NT2/D1 (cell line): ENCODE results near the gene CDC25C.
A peak's percentile ranks its signal among the peaks of the same experiment; 100 is the strongest.

ENCODE experiments used
- DNase-seq: peaks from one replicate; pipeline ENCODE4 v3.0.0-alpha.2; 2011; ENCODE audit warnings: low read depth, low spot score
- H3K27me3 ChIP-seq: 2 replicates; pipeline ENCODE4 v1.6.0; 2011; ENCODE audit warnings: mild to moderate bottlenecking; ENCODE audit not compliant: insufficient read length, insufficient read depth
- H3K36me3 ChIP-seq: 2 replicates; pipeline ENCODE4 v1.6.1; 2011; ENCODE audit warnings: mild to moderate bottlenecking, low read length, mixed read lengths; ENCODE audit not compliant: insufficient read depth, insufficient read length
- H3K4me1 ChIP-seq: 2 replicates; pipeline ENCODE4 v1.5.1; 2011; ENCODE audit not compliant: insufficient read depth, insufficient read length
- H3K4me3 ChIP-seq: 2 replicates; pipeline ENCODE4 v1.5.1; 2011; ENCODE audit warnings: low read depth; ENCODE audit not compliant: insufficient read length
- H3K9ac ChIP-seq: 2 replicates; pipeline ENCODE4 v1.6.0; 2011; ENCODE audit warnings: low read depth; ENCODE audit not compliant: insufficient read length
- H3K9me3 ChIP-seq: 2 replicates; pipeline ENCODE4 v1.5.1; 2011; ENCODE audit warnings: mild to moderate bottlenecking, low read length; ENCODE audit not compliant: insufficient read depth
- SUZ12 ChIP-seq: IDR thresholded peaks from 2 replicates; pipeline ENCODE4 v1.6.1; 2011; ENCODE audit not compliant: insufficient read length, insufficient read depth; ENCODE audit errors: extremely low read depth
- YY1 ChIP-seq: IDR thresholded peaks from 2 replicates; pipeline ENCODE4 v1.6.1; 2011; ENCODE audit not compliant: insufficient read length, insufficient read depth
- ZNF274 ChIP-seq: IDR thresholded peaks from 2 replicates; pipeline ENCODE4 v1.6.1; 2011; ENCODE audit warnings: mild to moderate bottlenecking, low read depth, low read length

CDC25C gene

DNA sequence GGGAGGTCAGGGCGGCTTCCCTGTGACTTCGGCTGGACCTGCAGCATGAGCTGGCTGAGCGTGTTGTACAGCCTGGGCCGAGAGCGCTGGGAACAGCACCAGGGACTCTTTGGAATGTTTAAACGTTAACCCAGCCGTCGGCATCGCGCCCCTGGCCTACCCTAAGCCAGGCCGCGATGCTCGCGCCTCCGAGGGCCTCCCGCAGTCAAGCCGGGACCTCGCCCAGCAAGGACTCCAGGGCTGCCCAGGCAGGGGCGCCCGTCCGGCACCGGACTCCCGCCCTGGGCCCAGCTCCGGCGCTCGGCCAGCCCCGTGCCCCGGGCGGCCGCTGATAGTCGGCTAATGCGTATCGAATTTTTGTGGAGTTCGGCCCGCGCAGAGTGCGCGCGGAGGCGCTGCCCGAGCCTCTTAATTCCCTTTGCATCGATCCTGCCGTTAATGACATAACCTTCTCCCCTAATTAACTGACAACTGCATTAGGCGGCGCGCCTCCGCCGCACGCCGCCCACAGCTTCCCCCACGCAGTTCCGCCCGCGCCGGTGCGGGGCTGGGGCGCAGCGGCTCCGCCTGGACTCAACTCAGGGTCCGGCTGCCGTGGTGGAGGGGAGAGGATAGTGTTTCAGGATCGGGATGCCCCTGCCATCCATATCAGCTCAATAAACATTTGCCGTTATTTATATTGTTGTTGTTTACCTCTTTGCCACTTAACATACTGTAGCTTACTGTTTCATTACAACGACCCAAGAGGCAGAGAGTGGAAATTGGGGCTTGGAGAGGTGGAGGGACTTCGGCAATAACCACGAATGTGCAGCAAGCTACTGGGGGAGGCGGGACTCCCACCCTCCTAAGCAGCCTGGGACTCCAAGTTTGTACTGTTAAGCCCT, 89.7 kb downstream of the CDC25C start:
- no peak for DNase-seq
- peaks cover 37% of the 10 kb centered on the region for H3K27me3 ChIP-seq

DNA sequence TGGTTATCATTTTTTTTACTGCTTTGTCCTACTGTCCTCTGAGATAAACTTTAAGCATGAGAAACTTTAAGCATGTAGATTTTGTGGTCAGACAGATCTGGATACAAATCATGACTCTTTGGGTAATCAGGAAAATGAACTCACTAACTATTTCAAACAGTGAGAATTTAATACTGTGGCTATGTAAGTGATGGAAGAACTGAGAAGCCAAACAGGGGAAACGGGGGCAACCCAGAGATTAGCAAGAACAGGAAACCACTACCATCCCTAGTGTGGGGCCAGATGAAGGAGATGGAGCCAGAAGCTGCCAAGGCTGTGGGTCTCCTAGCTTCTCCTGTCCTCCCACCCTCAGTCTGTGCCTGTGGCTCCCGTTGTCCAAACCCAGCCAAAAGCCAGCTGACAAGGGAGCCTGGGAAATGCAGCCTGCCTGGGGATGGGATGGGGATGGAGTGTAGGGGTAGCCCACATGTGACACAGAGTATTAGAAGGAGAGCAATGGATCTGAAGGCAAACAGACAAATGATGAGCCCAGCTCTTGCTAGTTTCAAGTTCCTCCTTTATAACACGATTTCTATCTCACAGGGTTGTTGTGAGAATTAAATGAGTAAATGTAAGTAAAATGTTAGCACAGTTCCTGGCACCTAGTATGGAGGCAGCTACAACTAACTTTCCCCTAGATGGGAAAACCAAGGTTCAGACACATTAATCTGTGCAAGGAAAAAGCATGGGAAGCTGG, 90.8 kb downstream of the CDC25C start:
- H3K4me3 ChIP-seq, result no peak overlapping the region
- no peak for TF ChIP-seq YY1
- no peak for TF ChIP-seq SUZ12
- no peak for TF ChIP-seq ZNF274
- peaks cover 37% of the 10 kb centered on the region for H3K27me3 ChIP-seq
- peaks cover 11% of the 10 kb centered on the region for H3K4me1 ChIP-seq
- DNase-seq, result no peak
- H3K36me3 ChIP-seq, result no peaks in the 10 kb centered on the region
- no peak overlapping the region for H3K9ac ChIP-seq
- no peaks in the 10 kb centered on the region for H3K9me3 ChIP-seq

More for the DNA sequence above, 89.7 kb downstream of the CDC25C start:
- peaks cover 11% of the 10 kb centered on the region for H3K4me1 ChIP-seq
- no peaks in the 10 kb centered on the region for H3K9me3 ChIP-seq
- peak overlapping the region; percentile 74 for H3K9ac ChIP-seq
- no peak for TF ChIP-seq SUZ12
- TF ChIP-seq ZNF274, result no peak
- TF ChIP-seq YY1, result no peak
- no peaks in the 10 kb centered on the region for H3K36me3 ChIP-seq
- H3K4me3 ChIP-seq, result peak overlapping the region; percentile 36

DNA sequence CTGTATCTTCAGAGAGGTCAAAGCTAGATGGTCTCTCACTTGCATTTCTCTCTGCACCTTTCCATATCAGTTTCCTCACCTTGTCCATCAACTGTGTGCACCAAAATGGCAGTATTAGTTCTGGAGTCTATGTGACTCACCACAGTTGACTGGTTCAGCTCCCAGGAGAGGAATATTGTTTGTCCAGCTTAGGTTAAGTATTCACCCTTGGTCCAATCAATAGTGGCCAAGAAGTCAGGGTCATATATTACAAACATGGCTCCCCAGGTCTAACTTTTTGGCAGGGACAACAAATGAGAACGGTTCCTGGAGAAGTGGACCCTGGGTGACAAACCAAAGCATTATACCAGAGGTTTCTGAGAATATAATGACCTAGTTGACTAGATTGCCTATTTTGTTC, 93.6 kb downstream of the CDC25C start:
- no peak for TF ChIP-seq ZNF274
- no peak for TF ChIP-seq SUZ12
- no peak for TF ChIP-seq YY1
- Histone ChIP-seq H3K9me3 (no peaks in the 10 kb centered on the region), H3K36me3 (no peaks in the 10 kb centered on the region), H3K4me1 (peaks cover 3% of the 10 kb centered on the region), H3K4me3 (no peak overlapping the region), H3K27me3 (peaks cover 37% of the 10 kb centered on the region), H3K9ac (no peak overlapping the region)
- DNase-seq, result no peak
